Activated CD4-positive, alpha-beta T cell treated with anti-CD3 and anti-CD28 coated beads for 4 hours (primary cell): ENCODE data around the gene KCMF1.

Source experiments
- DNase-seq, 2 donors: peaks; one replicate each; pipeline ENCODE4 v3.0.0-alpha.2; 2020

KCMF1 gene

GRCh38 chr2:84956334-84957297 is 14.3 kb upstream of the KCMF1 start:
- no peak for DNase-seq

- no peak for DNase-seq
These were observed 13.2 kb upstream of the KCMF1 start for GRCh38 chr2:84957771-84958134.

- DNase-seq, result no peak
These were observed 12.6 kb upstream of the KCMF1 start for GRCh38 chr2:84958135-84959059.

- DNase-seq, result no peak
These were observed 11.8 kb upstream of the KCMF1 start for GRCh38 chr2:84959095-84959565.

- no peak for DNase-seq
These were observed 11.1 kb upstream of the KCMF1 start for GRCh38 chr2:84959566-84960506.

- DNase-seq, result no peak
These were observed 8.0 kb upstream of the KCMF1 start for GRCh38 chr2:84962917-84963316.

GRCh38 chr2:84963323-84963691 is 7.7 kb upstream of the KCMF1 start:
- DNase-seq, result no peak

GRCh38 chr2:84963692-84964405 is 7.1 kb upstream of the KCMF1 start:
- DNase-seq, result no peak

- DNase-seq, result no peak
These were observed 6.4 kb upstream of the KCMF1 start for GRCh38 chr2:84964406-84965191.

GRCh38 chr2:84965192-84965516 is 5.8 kb upstream of the KCMF1 start:
- DNase-seq, result no peak

GRCh38 chr2:84965827-84966226 is 5.1 kb upstream of the KCMF1 start:
- DNase-seq, result no peak

- DNase-seq, result no peak
These were observed 4.2 kb upstream of the KCMF1 start for GRCh38 chr2:84966731-84967130.

- DNase-seq, result peak; percentile 16 to 27
These were observed 1.3 kb upstream of the KCMF1 start for GRCh38 chr2:84969511-84970209.

GRCh38 chr2:84970210-84970867 is 622 bp upstream of the KCMF1 start:
- DNase-seq, result peak; percentile 34 to 53

- peak; percentile 61 to 68 for DNase-seq
These were observed 697 bp downstream of the KCMF1 start for GRCh38 chr2:84971510-84972206.

GRCh38 chr2:84972207-84972783 is 1.3 kb downstream of the KCMF1 start:
- no peak for DNase-seq

GRCh38 chr2:84972932-84973331 is 2.0 kb downstream of the KCMF1 start:
- DNase-seq, result no peak

- DNase-seq, result no peak
These were observed 9.5 kb downstream of the KCMF1 start for GRCh38 chr2:84980263-84980983.
